ENCODE data around the gene MRPL10.

Gene MRPL10

DNA sequence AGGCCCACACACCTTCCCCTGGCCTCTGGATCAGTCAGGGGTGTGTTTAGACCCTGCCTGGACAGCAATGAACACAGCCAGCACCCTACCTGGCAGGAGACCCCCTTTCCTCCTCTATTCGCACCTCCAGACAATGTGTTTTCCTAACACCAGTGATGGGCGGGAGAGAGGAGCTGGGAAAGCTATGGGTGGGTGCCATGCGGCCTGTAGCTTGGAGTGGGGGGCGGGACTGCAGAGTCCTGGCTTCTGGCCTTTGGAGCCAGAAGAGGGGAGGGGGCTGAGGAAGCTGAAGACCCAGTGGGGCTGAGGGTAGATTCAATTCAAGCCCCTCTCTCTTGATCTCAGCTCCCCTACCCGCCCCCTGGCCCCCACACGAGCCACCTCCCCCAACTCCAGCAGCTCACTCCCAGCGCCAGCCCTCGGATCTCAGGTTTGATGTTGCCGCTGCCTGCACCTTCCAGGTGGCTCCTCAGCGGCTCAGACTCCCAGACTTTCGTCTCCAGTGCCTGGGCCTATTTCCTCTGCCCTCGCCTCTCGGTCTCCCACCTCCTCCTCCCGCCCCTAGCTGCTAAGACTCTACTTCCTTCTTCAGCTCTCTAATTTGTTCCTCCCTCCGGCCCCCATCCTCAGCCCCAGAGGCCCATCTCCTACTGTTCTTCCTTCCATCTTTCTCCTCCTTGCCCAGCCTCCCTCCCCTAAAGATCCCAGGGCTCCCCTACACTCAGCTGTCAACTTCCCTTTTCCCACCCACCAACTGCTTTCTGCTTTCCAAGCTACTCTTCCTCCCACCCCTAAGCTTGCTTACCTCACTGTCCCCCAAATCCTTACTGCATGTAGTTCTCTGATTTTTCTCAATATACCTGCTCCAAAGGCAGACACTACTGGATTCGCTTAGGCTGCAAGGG lies 26.5 kb upstream of the MRPL10 start:
- no peak for DNase-seq (ENCODE audit: low read depth in 2 of 2)

DNA sequence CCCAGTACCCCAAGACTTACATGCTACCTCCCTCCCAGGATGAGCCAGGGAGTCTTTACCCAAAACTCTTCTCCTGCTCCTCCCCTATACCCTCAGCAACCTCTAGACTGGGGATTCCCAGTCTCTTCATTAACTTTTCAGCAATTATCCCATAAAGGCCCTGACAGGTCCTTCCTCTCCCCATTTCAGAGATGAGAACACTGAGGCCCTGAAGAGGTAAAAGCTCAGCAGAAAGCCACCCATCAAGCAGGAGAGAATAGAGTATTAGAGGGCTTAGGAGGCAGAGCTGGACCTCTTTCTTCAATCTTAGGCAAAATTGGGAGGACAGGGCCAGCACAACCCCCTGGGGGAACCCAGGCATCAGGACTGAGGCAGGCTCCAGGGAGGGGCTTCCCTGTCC lies 25.5 kb upstream of the MRPL10 start:
- DNase-seq (ENCODE audit: low read depth in 2 of 2) = no peak

DNA sequence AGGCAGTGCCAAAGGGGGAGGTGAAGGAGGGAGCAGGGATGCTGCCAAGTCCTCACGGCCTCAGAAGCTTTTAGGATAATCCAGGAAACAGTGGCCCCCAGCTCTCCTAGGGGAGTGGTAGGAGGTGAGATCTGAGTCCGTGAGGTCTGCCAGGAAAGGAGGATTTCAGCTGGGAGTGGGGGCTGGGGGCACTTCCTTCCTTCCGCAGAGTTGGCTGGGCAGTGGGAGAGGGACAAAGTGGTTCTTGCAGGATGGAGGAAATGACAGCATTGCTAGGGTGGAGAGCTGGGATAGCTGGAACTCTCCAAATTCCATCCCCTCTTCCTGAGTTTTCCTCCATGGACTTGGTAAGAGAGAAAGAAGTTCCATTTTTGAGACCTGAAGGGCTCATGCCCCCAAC lies 24.4 kb upstream of the MRPL10 start:
- DNase-seq (ENCODE audit: low read depth in 2 of 2) = no peak

DNA sequence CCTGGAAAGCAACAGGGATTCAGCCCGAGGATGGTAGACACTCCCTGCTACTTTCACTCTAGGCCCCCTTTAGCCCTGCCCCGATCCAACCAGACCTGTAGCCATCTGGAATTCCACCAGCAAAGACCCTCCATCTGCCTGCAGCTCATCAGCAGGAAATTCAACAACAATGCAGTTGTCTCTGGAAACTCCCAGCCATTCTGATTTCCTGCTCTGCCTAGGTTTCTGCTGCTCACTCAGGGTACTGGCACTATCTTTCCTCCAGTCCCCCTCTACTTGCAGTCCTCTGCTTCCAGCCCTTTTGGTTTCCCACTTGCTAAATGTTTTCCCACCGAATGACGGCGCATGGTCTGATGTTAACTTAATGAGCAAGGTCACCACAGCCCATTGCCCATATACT lies 22.3 kb upstream of the MRPL10 start:
- DNase-seq (ENCODE audit: low read depth in 2 of 2) = no peak

DNA sequence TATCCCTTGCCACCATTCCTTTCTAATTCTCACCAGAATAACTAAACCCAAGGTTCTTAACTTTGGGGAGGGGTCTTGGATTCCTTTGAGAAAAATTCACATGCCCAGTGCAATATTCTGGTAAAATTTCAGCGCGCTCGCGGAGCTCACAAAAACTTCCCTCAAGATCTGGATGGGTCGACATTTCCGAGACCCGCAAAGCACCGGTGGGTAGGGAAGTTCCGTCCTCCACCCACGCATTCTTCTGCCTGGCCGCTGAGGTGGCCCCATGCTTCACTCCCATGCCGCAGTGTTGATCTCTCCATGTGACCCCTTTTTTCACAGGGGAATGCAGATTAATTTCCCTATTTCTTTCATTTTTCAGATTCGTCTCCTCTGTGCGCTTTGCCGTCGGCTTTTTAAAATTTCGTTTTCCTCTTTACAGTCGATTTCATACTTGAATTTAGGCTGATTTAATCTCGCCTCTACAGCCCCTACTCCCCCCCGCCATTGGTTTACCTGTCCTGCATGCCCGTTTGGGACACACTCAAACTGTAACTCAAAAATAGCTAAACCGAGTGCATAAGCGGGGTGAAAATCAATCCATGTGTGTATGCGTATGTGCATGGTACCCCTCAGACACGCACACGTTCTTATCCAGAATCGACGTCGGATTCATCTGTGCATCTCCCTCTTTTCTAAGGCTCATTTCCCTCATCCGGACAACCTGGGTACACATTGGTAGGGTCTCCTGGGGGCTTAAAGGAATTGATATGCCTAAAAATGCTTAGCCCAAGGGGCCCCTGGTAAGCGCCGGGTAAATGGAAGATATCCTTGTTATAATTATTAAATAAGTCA lies 21.0 kb upstream of the MRPL10 start:
- DNase-seq (ENCODE audit: low read depth in 2 of 2) = no peak

DNA sequence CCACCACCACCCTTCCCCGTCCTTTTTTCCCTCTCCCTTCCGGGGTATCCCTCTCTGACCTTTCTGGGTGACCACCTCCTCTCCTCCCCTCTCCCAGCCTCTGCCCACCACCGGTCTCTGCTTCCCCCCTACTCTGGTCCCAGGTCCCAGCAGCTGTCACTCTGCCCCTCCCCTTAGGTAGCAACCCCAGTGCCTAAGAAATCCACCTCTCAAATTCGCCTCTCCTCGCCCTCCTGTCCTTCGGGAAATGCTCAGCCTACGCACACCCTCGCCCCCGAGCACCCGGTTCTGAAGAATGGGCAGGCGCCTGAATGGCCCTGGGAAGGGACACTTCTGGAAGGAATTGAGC lies 20.4 kb upstream of the MRPL10 start:
- DNase-seq (ENCODE audit: low read depth in 2 of 2) = no peak

DNA sequence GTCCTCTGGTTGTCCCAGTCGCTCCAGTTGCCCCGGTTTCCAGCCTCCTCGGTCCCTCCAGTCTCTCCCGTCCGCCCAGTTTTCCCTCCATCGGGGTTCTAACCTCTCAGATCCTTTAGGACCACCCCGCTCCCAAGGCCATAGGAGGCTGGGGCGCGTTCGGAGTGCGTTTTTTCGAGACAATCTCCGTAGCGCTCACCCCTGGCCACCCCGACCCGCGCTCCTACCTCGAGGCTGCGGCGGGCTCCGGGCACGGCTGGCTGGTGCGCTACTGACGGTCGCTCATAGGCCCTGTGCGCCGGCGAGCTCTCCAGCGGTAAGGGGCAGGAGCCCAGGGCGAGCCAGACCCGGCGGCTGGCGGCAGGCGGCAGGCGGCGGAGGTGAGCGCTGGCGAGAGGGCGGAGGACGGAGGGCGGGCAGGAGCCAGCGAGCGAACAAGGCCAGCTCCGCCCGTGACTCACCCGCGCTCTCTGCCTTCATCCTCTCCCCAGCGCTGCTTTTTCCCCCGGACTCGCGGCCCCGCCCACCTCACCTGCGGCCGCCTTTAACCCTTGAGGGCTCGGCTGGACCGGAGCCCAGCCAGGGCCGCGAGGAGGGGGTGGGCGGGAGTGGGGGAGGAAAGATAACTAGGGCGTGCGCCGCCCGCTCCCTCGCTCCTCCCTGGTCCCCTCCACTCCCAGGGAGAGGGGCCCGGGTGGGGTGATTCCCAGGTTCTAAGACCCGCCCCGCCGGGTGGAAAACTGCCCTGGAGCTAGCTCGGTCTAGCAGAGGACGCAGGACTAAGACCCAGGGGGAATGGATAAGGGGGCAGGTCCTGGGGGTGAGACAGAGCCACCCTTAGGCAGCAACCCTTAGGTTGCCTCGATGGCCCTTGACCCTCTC lies 19.6 kb upstream of the MRPL10 start, which contains the start of gene SP6:
Gene SP6, minus strand, starts transcription at position 472 of the 882 bp plus-strand sequence. CDS start 2,734 bp downstream, outside the sequence.
- peak; percentile 34 to 37 for DNase-seq (ENCODE audit: low read depth in 2 of 2)

DNA sequence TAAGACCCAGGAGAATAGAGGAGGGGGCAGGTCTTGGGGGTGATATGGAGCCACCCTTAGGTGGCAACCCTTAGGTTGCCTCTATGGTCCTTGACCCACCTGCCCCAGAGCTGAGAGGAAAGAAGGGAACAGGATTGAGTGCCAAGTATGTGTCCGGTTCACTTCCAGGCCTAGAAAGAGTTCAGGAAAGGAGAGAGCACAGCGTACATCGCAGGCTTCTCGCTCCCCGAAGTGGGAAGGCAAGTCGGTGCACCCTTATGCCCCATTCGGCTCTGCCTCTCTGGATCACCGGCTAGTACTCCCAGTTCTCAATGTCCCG lies 19.0 kb upstream of the MRPL10 start:
- DNase-seq (ENCODE audit: low read depth in 2 of 2) = no peak

DNA sequence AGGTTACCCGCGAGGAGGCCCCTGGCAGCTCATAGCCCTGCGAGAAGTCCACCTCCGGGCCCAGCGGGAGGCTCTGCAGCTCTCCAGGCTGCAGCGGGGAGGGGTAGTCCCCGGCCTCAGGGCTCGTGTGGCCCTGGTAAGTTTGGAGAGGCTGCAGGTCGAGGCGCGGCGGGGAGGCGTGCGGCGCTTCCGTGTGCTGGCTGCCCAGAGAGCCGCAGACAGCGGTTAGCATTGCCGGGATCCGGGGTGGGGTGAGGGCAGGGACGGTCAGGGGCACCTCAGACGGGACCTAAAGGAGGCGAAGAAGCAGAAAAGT lies 16.8 kb upstream of the MRPL10 start:
- DNase-seq (ENCODE audit: low read depth in 2 of 2) = no peak

DNA sequence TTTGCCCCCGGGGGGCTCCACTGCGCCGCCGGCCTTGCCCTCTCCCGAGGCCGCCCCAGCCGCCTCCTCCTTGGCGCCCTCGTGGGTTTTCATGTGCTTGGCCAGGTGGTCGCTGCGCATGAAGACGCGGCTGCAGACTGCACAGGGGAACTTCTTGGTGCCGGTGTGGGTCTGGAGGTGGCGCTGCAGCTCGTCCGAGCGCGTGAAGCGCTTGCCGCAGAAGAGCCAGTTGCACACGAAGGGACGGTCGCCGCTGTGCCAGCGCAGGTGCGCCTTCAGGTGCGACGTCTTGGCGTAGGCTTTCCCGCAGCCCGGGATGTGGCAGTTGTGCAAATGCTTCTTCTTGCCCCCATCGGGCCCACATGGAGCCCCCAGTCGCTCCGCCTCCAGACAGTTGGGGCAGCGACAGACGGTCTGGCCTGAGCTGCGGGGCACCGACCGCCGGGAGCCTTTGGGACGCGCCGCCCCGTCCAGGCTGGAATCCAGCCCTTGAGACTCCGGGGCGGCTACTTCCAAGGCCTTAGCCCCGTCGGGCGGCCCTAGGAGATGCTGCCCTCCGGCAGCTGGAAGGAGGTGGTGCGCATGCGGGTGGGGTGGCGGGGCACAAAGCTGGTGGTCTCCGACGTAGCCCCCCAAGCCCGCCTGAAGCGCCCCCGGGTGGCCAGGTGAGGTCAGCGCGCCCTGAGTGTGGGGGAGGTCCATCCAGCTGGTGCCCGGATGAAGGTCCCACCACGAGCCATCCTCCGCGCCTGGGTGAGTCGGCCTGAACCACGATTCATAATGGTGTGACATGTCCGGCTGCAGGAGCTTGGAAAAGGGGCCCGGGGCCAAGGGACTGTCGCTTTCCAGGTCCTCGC lies 16.2 kb upstream of the MRPL10 start:
- no peak for DNase-seq (ENCODE audit: low read depth in 2 of 2)

DNA sequence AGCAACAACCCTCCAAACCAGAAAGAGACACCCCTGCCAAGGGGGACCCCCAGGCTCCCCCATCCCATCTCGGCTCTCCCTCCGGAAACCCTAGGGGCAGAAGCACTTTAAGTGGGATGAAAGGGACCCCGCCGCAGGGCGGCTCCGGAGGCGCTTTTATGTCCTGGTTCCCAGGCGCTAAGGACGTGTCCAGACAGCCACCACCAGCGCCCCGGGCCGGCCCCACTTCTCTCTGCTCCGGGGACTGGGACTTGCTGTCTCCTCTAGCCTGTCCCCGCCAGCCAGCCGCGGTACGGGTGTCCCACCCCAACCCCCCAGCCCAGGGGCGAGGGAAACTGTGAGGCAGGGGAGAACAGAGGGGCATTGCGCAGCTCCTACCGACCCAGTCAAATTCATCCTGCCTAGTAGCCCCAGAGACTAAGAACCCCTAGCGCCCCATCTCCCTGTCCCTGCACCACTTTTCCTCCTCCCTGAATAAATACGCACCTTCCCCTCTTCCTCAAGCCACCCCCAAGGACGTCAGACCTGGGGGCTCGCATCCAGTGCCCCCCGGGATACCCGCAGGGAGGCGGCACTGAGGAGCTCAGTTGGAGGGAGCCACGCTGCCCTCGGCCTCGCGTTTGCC lies 15.5 kb upstream of the MRPL10 start:
- DNase-seq (ENCODE audit: low read depth in 2 of 2) = no peak

DNA sequence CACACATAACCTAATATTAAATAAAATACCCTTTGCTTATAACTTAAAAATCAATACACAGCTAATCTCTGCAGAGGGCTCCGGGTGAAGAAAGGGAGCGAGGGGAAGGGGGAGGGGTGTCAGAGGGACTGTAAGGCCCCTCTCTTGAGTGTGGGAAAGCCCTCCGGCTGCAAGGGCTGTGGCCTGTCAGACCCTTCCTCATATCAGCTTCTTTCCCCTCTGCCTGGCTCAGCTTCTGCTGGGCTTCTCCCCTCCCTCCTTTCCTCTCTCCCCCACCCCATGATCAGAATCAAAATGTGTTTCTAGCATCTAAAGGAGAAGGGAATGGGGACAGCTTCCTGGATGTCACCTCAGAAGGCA lies 14.4 kb upstream of the MRPL10 start:
- no peak for DNase-seq (ENCODE audit: low read depth in 2 of 2)

DNA sequence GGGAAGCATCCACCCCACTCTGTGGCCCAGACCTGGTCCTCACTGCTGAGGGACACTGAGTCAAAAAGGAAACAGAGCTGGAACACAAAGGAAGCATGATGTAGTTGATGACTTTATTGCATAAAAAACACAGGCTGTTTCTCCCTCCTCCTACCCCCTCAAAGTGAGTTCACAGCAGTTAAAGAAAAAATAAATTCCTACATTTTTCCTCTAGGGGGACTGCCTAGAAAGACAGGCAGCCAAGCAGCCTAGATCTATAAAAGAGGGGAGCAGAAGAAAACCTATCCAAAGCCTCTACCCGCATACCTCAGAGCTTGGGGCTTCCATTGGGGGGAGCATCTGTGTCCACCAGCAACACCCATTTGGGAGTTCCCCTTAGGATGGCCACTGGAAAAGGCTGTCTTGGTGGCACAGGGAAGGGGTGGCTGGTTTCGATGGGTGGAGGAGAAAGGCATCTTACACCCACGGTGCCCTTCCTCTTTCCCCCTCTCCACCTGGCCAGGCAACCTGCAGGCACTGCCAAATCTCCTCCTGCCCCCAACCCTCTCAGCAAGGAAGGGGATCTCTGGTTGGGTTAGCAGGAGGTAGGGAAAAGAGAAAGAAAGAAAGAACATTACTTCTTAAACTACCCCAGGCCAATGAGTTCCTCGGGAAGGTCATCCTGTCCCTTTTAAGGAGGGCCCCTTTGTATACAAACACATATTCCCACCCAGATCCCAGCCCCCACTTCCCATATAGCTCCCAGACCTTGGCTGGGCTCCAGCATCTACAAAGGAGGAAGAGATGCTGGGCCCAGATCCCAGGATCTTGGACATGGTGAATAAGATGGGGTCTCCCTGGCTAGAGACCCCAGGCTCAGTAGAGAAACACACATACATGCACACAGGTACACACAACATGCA lies 13.7 kb upstream of the MRPL10 start:
- DNase-seq (ENCODE audit: low read depth in 2 of 2) = no peak

DNA sequence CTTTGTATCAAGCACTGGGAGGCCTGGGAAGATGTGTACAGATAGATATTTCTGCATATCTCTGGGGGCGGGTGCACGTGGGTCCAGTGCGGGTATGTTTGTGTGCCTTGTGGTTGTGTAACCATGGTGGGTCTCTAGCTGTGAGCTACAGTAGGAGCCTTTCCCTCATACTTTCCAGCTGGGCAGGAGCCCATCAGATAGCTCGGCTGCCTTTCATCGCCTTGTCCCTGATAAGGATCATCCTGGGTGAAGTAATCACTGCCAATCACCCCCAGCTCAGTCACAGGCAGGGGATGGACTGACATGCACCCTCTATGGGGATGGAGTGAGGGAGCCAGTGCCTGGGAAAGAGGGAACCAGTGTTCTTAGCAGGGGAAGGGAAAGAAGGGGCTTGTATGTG lies 12.9 kb upstream of the MRPL10 start:
- no peak for DNase-seq (ENCODE audit: low read depth in 2 of 2)

DNA sequence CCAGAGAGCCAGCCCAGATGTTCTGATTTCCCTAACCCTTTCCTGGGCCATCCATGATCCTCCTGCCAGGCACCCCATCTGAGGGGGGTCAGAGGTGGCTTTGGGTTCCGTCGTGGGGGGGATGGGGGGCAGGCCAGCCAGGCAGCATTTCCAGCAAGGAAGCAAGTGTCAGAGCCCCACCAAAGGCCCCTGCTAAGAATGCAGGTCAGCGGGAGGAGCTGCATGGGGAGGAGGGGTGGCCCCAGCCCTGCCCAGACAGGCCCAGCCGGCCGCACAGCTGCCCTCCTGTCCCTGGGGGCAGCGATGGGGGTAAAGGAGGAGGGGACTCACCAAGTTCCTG lies 12.0 kb upstream of the MRPL10 start:
- DNase-seq (ENCODE audit: low read depth in 2 of 2) = no peak

DNA sequence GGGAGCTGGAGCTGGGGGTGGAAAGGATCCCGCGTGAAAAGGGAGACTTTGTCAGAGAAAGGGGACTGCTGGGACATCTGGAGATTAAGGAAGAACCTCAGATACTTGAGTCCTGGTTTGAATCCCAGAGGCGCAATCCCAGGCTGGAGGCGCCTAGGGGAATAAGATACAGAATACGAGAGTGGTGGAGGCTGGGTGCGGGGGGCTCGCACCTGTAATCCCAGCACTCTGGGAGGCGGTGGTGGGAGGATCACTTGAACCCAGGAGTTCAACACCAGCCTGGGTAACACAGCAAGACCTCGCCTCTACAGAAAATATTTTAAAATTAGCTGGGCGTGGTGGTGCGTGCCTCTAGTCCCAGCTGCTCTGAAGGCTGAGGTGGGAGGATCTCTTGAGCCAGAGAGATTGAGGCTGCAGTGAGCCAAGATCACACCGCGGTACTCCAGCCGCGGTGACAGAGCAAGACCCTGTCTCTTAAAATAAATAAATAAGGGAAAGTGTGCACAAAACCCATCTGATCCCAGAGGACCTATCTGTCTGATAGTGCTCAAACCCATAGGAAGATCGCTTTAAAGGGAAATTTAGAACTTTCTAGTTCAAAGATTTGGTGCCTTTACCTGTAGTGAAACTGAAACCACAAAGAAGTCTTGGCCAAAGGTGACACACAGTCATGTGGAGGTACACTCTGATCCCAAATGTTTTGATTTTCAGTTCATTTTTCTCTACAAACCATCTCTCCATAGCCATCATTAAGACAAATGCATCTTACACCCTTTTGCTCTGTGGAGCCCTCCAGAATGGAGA lies 10.3 kb upstream of the MRPL10 start:
- no peak for DNase-seq (ENCODE audit: low read depth in 2 of 2)

DNA sequence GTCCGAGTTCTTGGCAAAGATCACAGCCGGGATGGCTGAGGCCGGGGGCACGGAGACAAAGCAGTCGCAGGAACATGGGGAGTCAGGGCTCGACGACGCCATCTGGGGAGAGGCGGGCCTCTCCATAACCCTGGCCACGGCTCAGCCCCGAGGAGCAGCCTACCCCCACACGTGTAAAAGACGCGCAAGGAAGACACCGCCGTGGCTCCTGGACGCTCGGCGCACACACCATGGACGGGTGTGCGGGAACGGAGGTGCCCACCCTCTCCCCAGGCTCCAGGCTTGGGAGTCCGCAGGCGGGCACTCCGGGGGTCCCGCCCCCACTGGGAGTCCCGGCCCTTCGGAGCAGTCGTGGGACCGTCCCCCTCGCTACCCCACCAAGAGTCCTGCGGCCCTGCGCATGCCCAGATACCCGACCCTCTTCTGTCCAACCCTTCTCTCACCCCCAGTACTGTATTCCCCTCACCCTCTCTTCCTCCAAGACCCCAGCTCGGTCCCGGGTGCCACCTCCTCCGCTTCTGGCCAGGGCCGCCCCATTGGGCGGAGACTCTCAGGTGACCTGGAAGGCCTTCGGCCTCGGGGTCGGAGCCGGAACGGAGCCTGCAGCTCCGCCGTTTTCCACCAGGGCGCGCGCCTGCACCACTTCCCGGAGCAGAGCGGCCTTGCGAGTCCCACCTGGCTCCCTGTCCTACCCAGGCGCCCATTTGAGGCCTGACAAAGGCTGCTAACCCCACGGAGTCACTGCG lies 9.6 kb upstream of the MRPL10 start, which contains the start of gene SCRN2:
Gene SCRN2, minus strand, starts transcription at position 532 of the 746 bp plus-strand sequence. Its CDS starts 430 bp downstream, at position 102.
- peak; percentile 74 to 75 for DNase-seq (ENCODE audit: low read depth in 2 of 2)

DNA sequence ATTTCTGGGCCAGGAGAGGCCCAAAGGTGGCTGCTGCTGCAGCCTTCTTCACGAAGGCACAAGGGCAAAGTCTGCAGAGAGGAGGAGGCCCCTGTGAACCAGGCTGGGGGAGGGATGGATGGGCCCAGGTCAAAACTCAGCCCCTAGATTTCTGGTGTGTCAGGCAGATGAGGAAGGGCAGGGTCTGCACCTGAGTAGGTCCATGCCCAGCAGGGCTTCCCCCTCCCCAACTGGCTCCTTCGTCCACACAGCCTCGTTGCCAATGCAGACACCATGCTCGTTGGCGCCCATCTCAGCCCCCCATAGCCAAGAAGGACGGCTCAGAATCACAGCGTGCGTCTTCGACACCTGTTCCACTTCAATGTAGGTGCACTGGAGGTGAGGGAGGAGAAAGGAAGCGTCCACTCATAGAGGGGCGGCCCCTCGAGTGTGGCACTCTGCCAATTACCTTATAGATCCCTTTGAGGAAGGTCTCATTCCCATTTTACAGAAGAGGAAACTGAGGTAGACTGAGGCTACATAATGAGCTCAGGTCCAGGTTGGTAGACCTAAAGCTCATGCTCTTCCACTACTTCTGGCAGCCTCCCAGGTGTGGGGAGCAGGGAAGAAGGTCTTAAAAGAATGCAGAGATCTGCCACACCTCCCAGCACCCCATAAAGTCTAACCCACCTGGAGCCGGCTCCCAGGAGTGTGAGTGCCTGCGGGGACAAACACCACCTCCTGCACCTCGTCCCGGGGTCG lies 8.8 kb upstream of the MRPL10 start:
- DNase-seq (ENCODE audit: low read depth in 2 of 2) = no peak

Measured in stimulated activated CD8-positive, alpha-beta memory T cell treated with anti-CD3 and anti-CD28 coated beads, Interleukin-7, amount 100 ng/mL, for 1 hour (primary cell).